HG02759 (cell line): ENCODE data around the gene C2orf92.
"Not testable (repeated sequence)": the region's sequence is repeated elsewhere in the genome, so short reads cannot be mapped to it uniquely, and the experiment has no call there.

Source experiments
- ATAC-seq: cut with Tn5 transposase; IDR thresholded peaks from one replicate; pipeline ENCODE4 v1.9.1; 2021; ENCODE audit warnings: mild to moderate bottlenecking, moderate library complexity; ENCODE audit not compliant: unreplicated experiment

The C2orf92 gene

GRCh38 chr2:97669448-97669847, at the start of gene C2orf92:
C2orf92 (plus strand) TSS chr2:97669713; CDS start chr2:97669789, 76 bp downstream.
- no peak for ATAC-seq

- not testable (repeated sequence) for ATAC-seq
These were observed 49.0 kb upstream of the C2orf92 start for GRCh38 chr2:97620492-97620891.

- ATAC-seq: not testable (repeated sequence)
These were observed 46.5 kb upstream of the C2orf92 start for GRCh38 chr2:97622976-97623375.

- not testable (repeated sequence) for ATAC-seq
These were observed 44.0 kb upstream of the C2orf92 start for GRCh38 chr2:97625354-97626048.

- not testable (repeated sequence) for ATAC-seq
These were observed 43.5 kb upstream of the C2orf92 start for GRCh38 chr2:97626049-97626430.

- ATAC-seq: no peak
These were observed 25.3 kb upstream of the C2orf92 start for GRCh38 chr2:97644023-97644717.

- peak; percentile 39 for ATAC-seq
These were observed 24.3 kb upstream of the C2orf92 start for GRCh38 chr2:97645112-97645694.

- peak; percentile 97 for ATAC-seq
These were observed 23.6 kb upstream of the C2orf92 start, which contains the start of gene COX5B for GRCh38 chr2:97645695-97646629. COX5B (plus strand) TSS chr2:97646062; CDS start chr2:97646087, 25 bp downstream.

- ATAC-seq: no peak
These were observed 22.5 kb upstream of the C2orf92 start for GRCh38 chr2:97646977-97647376.

- no peak for ATAC-seq
These were observed 18.4 kb upstream of the C2orf92 start for GRCh38 chr2:97651114-97651513.

- no peak for ATAC-seq
These were observed 16.0 kb upstream of the C2orf92 start for GRCh38 chr2:97653473-97653872.

GRCh38 chr2:97653874-97654273, 15.6 kb upstream of the C2orf92 start:
- no peak for ATAC-seq

GRCh38 chr2:97654309-97654708, 15.2 kb upstream of the C2orf92 start:
- no peak for ATAC-seq

GRCh38 chr2:97654791-97655190, 14.7 kb upstream of the C2orf92 start:
- ATAC-seq: no peak

- ATAC-seq: no peak
These were observed 13.3 kb upstream of the C2orf92 start for GRCh38 chr2:97656129-97656755.

- no peak for ATAC-seq
These were observed 12.5 kb upstream of the C2orf92 start for GRCh38 chr2:97656905-97657587.

- ATAC-seq: no peak
These were observed 11.4 kb upstream of the C2orf92 start for GRCh38 chr2:97657986-97658690.

GRCh38 chr2:97658691-97659157, 10.8 kb upstream of the C2orf92 start:
- no peak for ATAC-seq
